ENCODE measurements around the gene TCEAL8.
A peak's percentile ranks its signal among the peaks of the same experiment; 100 is the strongest.

Gene TCEAL8

DNA sequence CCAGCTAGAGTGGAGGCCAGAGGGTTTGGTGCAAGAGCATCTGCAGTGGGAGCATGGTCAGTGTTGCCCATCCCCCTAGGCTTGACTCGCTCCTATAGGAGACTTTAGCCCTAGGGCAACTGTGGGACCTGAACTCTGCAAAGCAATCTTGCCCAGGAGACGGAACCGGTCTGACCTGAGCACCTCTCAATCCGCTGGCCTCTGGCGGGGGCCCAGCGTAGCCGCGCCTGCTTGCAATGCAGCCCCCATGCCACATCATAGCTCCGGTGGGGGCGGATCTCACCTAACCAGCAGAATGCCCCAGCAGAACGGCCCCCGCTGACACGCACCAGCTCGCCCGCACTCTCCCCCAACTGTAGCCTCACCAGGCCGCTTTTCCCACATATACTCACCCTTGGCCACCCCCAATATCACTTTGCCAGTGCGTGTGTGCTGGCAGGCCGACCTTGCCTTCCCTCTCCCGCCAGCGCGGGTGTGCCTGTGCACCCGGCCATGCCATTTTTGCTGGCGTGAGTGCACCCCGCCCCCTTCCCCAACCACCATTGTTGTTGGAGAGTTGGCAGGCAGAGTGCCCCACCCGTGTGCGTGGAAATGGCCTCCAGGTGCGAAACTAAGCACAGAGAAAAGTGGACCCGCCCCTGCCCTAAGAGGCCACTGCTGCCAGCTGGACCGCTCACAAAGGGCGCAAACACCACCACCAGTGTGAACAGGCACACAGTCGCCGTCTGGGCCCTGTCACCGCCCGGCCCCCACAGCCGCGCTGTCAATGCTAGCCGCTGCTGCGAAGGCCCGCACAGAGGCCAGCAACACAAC is 34.2 kb downstream of the TCEAL8 start:
- Histone ChIP-seq H3K4me1 (ENCODE audit: control insufficient read depth in 1 of 2, insufficient read depth in 2 of 2, low read length in 2 of 2) (no peaks in the 10 kb centered on the region), H3K9ac (ENCODE audit: low read depth in 1 of 2, low read length in 2 of 2) (no peak overlapping the region), H3K9me3 (ENCODE audit: control insufficient read depth in 1 of 2, low read length in 2 of 2) (no peaks in the 10 kb centered on the region), H3K36me3 (ENCODE audit: control insufficient read depth in 1 of 2, insufficient read depth in 2 of 2, low read length in 2 of 2) (no peaks in the 10 kb centered on the region), H3K27me3 (ENCODE audit: control insufficient read depth in 1 of 2, insufficient read depth in 2 of 2, low read length in 2 of 2) (no peaks in the 10 kb centered on the region), H3K4me3 (ENCODE audit: low read depth in 1 of 2, low read length in 2 of 2) (no peak overlapping the region), H3K27ac (ENCODE audit: low read depth, low read length) (no peak overlapping the region)

GRCh38 chrX:103215425-103215991 is 39.4 kb downstream of the TCEAL8 start:
- Histone ChIP-seq H3K4me3 (ENCODE audit: low read depth in 1 of 2, low read length in 2 of 2) (peak overlapping the region; percentile 56 to 66), H3K27me3 (ENCODE audit: control insufficient read depth in 1 of 2, insufficient read depth in 2 of 2, low read length in 2 of 2) (no peaks in the 10 kb centered on the region), H3K27ac (ENCODE audit: low read depth, low read length) (peak overlapping the region; percentile 50), H3K36me3 (ENCODE audit: control insufficient read depth in 1 of 2, insufficient read depth in 2 of 2, low read length in 2 of 2) (no peaks in the 10 kb centered on the region), H3K4me1 (ENCODE audit: control insufficient read depth in 1 of 2, insufficient read depth in 2 of 2, low read length in 2 of 2) (no peaks in the 10 kb centered on the region), H3K9ac (ENCODE audit: low read depth in 1 of 2, low read length in 2 of 2) (peak overlapping the region; percentile 54), H3K9me3 (ENCODE audit: control insufficient read depth in 1 of 2, low read length in 2 of 2) (no peaks in the 10 kb centered on the region)

DNA sequence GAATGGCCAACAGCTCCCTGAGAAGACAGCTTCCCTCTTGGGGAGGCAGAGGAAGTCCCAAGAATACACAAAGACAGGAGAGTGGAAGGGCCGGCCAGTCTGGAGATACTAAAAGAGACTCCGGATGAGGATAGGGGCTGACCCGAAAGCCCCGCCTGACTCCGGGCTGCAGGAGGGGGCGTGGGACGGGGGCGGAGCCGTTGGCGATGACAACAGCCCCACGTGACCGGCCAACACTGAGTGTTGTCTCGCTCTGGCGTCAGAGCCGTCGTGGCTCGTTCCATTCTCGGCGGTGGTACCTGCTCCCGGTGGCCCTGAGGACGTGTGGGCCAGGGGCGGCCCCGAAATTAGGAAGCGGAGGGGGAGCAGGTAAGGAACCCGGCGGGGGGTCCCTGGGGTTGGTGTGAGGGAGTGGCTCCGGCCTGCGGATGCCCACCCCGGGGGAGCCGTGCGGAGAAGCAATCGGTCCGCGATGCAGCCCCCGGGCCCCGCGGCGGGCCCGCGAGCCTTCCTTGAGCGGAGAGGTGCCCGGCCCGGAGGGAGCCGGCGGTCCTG is 40.0 kb downstream of the TCEAL8 start, which contains the start of gene BEX4:
TSS of gene BEX4 (plus strand) at position 239 of the 555 bp plus-strand sequence. CDS start 1,046 bp downstream, outside the sequence.
- no peaks in the 10 kb centered on the region for H3K36me3 ChIP-seq (ENCODE audit: control insufficient read depth in 1 of 2, insufficient read depth in 2 of 2, low read length in 2 of 2)
- H3K4me3 ChIP-seq (ENCODE audit: low read depth in 1 of 2, low read length in 2 of 2): peak within 1 kb of the TSS; percentile 56 to 66
- no peaks in the 10 kb centered on the region for H3K4me1 ChIP-seq (ENCODE audit: control insufficient read depth in 1 of 2, insufficient read depth in 2 of 2, low read length in 2 of 2)
- no peaks in the 10 kb centered on the region for H3K9me3 ChIP-seq (ENCODE audit: control insufficient read depth in 1 of 2, low read length in 2 of 2)
- H3K9ac ChIP-seq (ENCODE audit: low read depth in 1 of 2, low read length in 2 of 2): peak within 1 kb of the TSS; percentile 54
- no peaks in the 10 kb centered on the region for H3K27me3 ChIP-seq (ENCODE audit: control insufficient read depth in 1 of 2, insufficient read depth in 2 of 2, low read length in 2 of 2)
- peak within 1 kb of the TSS; percentile 50 for H3K27ac ChIP-seq (ENCODE audit: low read depth, low read length)

DNA sequence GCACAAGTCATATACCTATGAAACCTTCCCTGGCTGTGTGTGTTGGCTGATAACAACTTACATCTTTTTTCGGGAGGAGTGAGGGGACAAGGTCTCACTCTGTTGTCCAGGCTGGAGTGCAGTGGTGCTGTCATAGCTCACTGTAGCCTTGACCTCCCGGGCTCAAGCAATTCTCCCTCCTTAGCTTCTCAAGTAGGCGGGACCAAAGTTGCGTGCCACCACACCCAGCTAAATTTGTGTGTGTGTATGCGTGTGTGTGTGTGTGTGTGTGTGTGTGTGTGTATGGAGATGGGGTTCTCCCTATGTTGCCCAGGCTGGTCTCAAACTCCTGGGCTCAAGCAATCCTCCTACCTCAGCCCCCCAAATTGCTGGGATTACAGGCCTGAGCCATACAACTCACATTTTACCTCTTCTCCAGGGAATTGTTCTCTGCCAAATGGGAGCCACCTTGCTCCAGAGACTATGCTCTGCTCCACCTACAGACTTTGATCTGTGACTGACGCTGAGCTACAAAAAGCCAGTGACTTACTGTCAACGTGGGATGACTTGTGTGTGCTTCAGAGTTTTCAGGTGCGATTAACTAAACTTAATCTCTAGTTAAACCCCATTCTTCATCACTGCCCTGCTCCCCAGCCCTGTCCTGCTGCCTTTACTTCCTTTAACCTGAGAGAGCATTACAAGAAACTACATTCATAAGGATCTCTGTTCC is 42.1 kb downstream of the TCEAL8 start:
- Histone ChIP-seq H3K27ac (ENCODE audit: low read depth, low read length) (no peak overlapping the region), H3K36me3 (ENCODE audit: control insufficient read depth in 1 of 2, insufficient read depth in 2 of 2, low read length in 2 of 2) (no peaks in the 10 kb centered on the region), H3K27me3 (ENCODE audit: control insufficient read depth in 1 of 2, insufficient read depth in 2 of 2, low read length in 2 of 2) (no peaks in the 10 kb centered on the region), H3K9ac (ENCODE audit: low read depth in 1 of 2, low read length in 2 of 2) (no peak overlapping the region), H3K4me1 (ENCODE audit: control insufficient read depth in 1 of 2, insufficient read depth in 2 of 2, low read length in 2 of 2) (no peaks in the 10 kb centered on the region), H3K4me3 (ENCODE audit: low read depth in 1 of 2, low read length in 2 of 2) (no peak overlapping the region), H3K9me3 (ENCODE audit: control insufficient read depth in 1 of 2, low read length in 2 of 2) (no peaks in the 10 kb centered on the region)

DNA sequence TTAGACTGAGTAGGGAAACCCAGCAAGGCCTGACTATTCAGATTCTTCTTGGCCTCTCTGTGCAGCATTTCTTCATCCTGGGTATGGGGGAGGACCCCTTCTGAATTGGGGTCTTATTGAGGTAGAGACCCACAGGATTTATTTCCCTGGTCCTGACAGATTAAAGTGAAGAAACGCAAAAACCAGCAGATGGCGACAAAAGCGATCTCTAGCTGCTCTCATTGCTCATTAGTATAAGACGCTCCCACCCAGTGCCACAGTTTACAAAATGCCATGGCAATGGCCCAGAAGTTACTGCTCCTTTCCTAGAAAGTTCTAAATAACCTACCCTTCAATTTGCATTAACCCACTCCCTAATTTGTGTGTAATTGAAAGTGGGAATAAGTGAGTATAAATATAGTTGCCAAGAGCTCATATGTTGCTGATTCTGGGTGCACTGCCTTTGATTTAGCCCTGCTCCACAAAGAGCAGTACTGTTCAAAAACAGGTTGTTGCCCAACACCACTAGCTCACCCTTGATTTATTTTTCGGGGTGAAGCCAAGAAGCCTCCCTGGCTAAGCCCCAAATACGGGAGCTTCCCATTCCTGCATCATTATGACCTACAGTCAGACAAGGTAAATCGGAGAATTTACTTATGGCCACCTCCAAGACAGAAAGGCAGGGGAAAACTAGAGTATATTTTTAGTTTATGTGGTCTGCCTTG is 43.8 kb downstream of the TCEAL8 start:
- Histone ChIP-seq H3K27me3 (ENCODE audit: control insufficient read depth in 1 of 2, insufficient read depth in 2 of 2, low read length in 2 of 2) (no peaks in the 10 kb centered on the region), H3K4me3 (ENCODE audit: low read depth in 1 of 2, low read length in 2 of 2) (no peak overlapping the region), H3K4me1 (ENCODE audit: control insufficient read depth in 1 of 2, insufficient read depth in 2 of 2, low read length in 2 of 2) (no peaks in the 10 kb centered on the region), H3K27ac (ENCODE audit: low read depth, low read length) (no peak overlapping the region), H3K9ac (ENCODE audit: low read depth in 1 of 2, low read length in 2 of 2) (no peak overlapping the region), H3K9me3 (ENCODE audit: control insufficient read depth in 1 of 2, low read length in 2 of 2) (no peaks in the 10 kb centered on the region), H3K36me3 (ENCODE audit: control insufficient read depth in 1 of 2, insufficient read depth in 2 of 2, low read length in 2 of 2) (no peaks in the 10 kb centered on the region)

DNA sequence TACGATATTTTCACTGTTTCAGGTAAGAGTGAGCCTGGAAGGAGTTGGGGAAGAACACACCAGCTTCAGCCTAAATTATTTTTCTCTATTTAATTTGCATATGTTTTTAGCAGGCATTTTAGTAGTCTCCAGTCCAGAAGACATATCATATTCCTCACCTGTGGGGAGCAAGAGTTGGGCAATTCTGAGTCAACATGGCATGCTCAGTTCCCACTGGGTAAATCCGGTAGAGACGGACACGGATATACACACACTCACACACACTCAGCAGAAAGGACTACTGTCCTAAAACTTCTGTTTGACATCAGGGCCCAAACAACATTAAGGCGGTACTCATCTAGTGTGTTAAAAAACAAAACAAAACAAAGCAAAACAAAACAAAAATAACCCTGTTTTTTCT is 44.9 kb downstream of the TCEAL8 start:
- Histone ChIP-seq H3K4me3 (ENCODE audit: low read depth in 1 of 2, low read length in 2 of 2) (no peak overlapping the region), H3K27ac (ENCODE audit: low read depth, low read length) (no peak overlapping the region), H3K9me3 (ENCODE audit: control insufficient read depth in 1 of 2, low read length in 2 of 2) (no peaks in the 10 kb centered on the region), H3K9ac (ENCODE audit: low read depth in 1 of 2, low read length in 2 of 2) (no peak overlapping the region), H3K4me1 (ENCODE audit: control insufficient read depth in 1 of 2, insufficient read depth in 2 of 2, low read length in 2 of 2) (no peaks in the 10 kb centered on the region), H3K36me3 (ENCODE audit: control insufficient read depth in 1 of 2, insufficient read depth in 2 of 2, low read length in 2 of 2) (no peaks in the 10 kb centered on the region), H3K27me3 (ENCODE audit: control insufficient read depth in 1 of 2, insufficient read depth in 2 of 2, low read length in 2 of 2) (no peaks in the 10 kb centered on the region)
